Measurements from ENCODE around the gene ABCB6.

Gene ABCB6

DNA sequence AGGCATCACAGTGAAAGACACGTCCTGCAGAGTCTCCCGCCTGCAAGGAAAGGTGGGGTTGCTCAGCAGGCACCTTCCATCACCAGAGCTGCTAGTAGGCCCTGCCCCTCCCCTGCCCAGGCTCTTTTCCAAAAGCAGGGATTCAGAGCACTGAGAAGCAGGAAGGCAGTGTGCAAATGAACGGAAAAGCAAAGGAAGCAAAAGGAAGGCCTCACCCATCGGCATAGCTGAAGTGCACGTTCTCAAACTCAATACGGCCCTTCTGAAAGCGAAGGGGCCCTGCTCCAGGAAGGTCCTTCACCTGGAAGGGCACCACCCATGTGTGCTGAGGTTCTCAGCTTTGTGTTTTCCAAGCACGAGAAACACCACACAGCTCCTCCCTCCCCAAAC is 5.7 kb downstream of the ABCB6 start:
- TF ChIP-seq GATA3 (IDR thresholded peaks at IDR 0.05; ENCODE audit: low read depth, low read length) (no peak), GATA2 (IDR thresholded peaks at IDR 0.05; ENCODE audit: low read depth, low read length) (no peak)

GRCh38 chr2:219210886-219211362 is 7.8 kb downstream of the ABCB6 start:
- TF ChIP-seq GATA3 (IDR thresholded peaks at IDR 0.05; ENCODE audit: low read depth, low read length) (no peak), GATA2 (IDR thresholded peaks at IDR 0.05; ENCODE audit: low read depth, low read length) (no peak)

DNA sequence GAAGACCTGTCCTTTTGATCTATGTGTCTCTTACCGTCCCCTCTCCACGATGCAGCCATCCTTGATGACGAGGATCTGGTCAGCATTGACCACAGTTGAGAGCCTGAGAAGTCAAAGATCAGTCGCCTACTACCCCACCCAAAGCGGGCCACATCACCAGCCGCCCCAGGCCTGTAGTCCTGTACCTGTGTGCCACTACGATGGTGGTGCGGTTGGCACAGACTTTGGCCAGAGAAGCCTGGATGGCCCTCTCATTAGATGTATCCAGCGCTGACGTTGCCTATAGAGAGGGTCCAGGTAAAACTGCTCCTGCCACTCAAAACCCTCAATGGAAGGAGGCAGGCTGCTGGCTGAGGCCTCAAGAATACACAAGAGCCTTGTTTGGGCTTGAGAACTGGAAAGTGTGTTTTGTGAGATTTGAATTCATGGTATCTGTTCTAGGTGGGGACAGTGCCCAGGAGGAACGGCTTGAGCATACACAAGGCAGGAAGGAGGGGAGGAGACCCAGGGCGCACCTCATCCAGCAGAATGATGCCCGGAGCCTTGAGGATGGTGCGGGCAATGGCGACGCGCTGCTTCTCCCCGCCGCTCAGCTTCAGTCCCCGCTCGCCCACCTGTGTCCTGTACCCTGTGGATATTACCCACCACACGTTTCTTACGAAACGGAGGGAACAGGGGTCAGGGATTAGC is 8.4 kb downstream of the ABCB6 start:
- no peak for TF ChIP-seq GATA2 (IDR thresholded peaks at IDR 0.05; ENCODE audit: low read depth, low read length)
- TF ChIP-seq GATA3 (IDR thresholded peaks at IDR 0.05; ENCODE audit: low read depth, low read length), result no peak

DNA sequence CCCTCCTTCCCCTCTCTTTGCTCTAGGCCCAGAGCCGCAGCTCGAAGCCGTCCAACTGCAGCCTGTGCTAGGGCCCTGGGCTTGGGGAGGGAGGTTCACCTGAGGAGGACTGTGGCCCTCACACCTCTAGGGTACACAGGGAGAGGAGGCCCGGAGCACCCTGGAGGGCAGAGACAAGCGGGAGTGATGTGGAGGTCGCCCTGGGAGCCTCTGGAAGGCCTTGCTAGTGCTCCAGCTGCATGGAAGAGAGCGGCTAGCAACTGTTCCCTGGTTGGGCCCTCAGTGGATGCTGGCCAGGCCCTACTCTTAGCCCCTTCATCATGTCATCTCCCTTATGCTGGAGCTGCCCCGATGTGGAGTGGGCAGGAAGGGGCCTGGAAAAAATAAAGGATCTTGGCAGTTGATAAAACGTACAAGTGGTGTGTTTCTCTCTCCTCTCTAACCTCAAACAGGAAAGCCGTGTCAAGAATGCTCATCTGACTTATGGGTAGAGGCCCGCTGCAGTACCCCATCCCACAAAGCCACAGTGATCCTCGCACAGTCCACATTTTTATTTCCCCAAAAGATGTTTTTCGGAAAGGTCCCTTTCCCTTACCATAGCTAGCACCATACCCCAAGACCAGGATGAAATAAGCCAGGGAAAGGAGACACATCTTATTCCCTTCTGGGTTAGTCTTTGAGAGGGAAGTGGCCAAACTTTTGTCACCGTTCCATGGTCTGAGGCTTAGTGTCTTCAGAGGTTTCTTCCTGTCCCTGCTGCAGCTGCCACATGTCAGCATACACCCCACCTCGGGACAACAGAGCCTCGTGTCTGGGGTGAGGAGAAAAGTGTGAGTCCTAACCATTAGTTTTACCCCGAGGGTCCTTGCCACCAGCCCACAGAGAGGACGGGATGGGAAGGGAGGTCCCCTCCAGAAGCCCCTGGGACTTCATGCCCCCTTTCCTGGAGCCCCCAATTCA is 9.2 kb downstream of the ABCB6 start:
- no peak for TF ChIP-seq GATA3 (IDR thresholded peaks at IDR 0.05; ENCODE audit: low read depth, low read length)
- TF ChIP-seq GATA2 (IDR thresholded peaks at IDR 0.05; ENCODE audit: low read depth, low read length), result no peak

GRCh38 chr2:219207884-219208740 is 10.6 kb downstream of the ABCB6 start:
- TF ChIP-seq GATA3 (IDR thresholded peaks at IDR 0.05; ENCODE audit: low read depth, low read length), result no peak
- no peak for TF ChIP-seq GATA2 (IDR thresholded peaks at IDR 0.05; ENCODE audit: low read depth, low read length)

GRCh38 chr2:219207134-219207883 is 11.4 kb downstream of the ABCB6 start:
- no peak for TF ChIP-seq GATA3 (IDR thresholded peaks at IDR 0.05; ENCODE audit: low read depth, low read length)
- TF ChIP-seq GATA2 (IDR thresholded peaks at IDR 0.05; ENCODE audit: low read depth, low read length), result no peak

GRCh38 chr2:219206328-219207133 is 12.2 kb downstream of the ABCB6 start, which contains the start of gene ZFAND2B:
TSS of gene ZFAND2B (plus strand) at chr2:219206782. CDS start at chr2:219206988, 206 bp downstream.
- TF ChIP-seq GATA2 (IDR thresholded peaks at IDR 0.05; ENCODE audit: low read depth, low read length) (no peak), GATA3 (IDR thresholded peaks at IDR 0.05; ENCODE audit: low read depth, low read length) (no peak)

DNA sequence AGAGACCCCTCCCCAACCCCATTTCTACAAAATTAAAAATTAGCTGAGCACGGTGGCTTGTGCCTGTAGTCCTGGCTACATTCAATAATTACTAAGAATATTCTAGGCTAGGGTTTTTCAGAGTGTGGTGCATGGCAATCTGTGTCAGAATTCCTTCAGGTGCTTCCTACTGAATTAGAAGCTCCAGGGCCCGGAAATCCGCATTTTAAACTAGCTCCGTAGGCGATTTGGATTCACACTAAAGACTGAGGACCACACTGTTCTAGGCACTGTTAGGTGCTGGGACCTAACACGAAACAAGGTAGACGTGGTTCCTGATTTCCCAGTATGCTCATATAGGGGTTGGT is 12.8 kb downstream of the ABCB6 start:
- no peak for TF ChIP-seq GATA2 (IDR thresholded peaks at IDR 0.05; ENCODE audit: low read depth, low read length)
- no peak for TF ChIP-seq GATA3 (IDR thresholded peaks at IDR 0.05; ENCODE audit: low read depth, low read length)

GRCh38 chr2:219205165-219205538 is 13.6 kb downstream of the ABCB6 start:
- TF ChIP-seq GATA3 (IDR thresholded peaks at IDR 0.05; ENCODE audit: low read depth, low read length), result no peak
- TF ChIP-seq GATA2 (IDR thresholded peaks at IDR 0.05; ENCODE audit: low read depth, low read length), result no peak

- TF ChIP-seq GATA3 (IDR thresholded peaks at IDR 0.05; ENCODE audit: low read depth, low read length) (no peak), GATA2 (IDR thresholded peaks at IDR 0.05; ENCODE audit: low read depth, low read length) (no peak)
These were observed 14.2 kb downstream of the ABCB6 start for GRCh38 chr2:219204425-219205164.

GRCh38 chr2:219199470-219200211 is 19.1 kb downstream of the ABCB6 start:
- TF ChIP-seq GATA2 (IDR thresholded peaks at IDR 0.05; ENCODE audit: low read depth, low read length) (no peak), GATA3 (IDR thresholded peaks at IDR 0.05; ENCODE audit: low read depth, low read length) (no peak)
